HepG2 (cell line): Measurements from ENCODE around the gene GINS2. TPM values are rescaled to one million over a fixed set of nuclear protein-coding genes. Genes with fewer than 3 reads are reported as not detected.

Experiments
- BCLAF1 ChIP-seq: fragments of 450-650 bp; IDR thresholded peaks from 2 replicates; pipeline ENCODE4 v1.6.1; 2017; ENCODE audit warnings: mild to moderate bottlenecking
- DNMT3B ChIP-seq: conservative IDR thresholded peaks from 2 replicates; pipeline ENCODE4 v1.6.1; 2016; ENCODE audit warnings: missing biosample characterization, control low read depth
- FOXA1 ChIP-seq, 2 experiments: fragments of 450-650 bp in 1 of 2; sonication (generic) in 1 of 2; formaldehyde crosslinking in 1 of 2; IDR thresholded peaks; 2 replicates each; pipeline versions ENCODE4 v1.4.0 to v1.6.1; 2016 to 2020; ENCODE audit warnings: missing genetic modification reagents in 1 of 2
- HNRNPH1 ChIP-seq: fragments of 200-400 bp; formaldehyde crosslinking; optimal IDR thresholded peaks from 2 replicates; pipeline ENCODE3; 2017; ENCODE audit warnings: mild to moderate bottlenecking, low read depth, low read length
- KMT2B ChIP-seq: IDR thresholded peaks from 2 replicates; pipeline ENCODE4 v1.6.1; 2016; ENCODE audit warnings: missing genetic modification reagents, missing compliant biosample characterization
- NR2F6 ChIP-seq, 2 experiments: IDR thresholded peaks; 2 replicates each; pipeline ENCODE4 v1.6.1; 2016; ENCODE audit warnings: antibody characterized with exemption in 1 of 2, mild to moderate bottlenecking in 1 of 2
- SRY ChIP-seq: sonication (generic); formaldehyde crosslinking; IDR thresholded peaks from 2 replicates; pipeline ENCODE4 v1.8.0; 2022; ENCODE audit warnings: mild to moderate bottlenecking, missing genetic modification reagents
- TFDP1 ChIP-seq: IDR thresholded peaks from 2 replicates; pipeline ENCODE4 v1.6.1; 2016; ENCODE audit warnings: missing compliant biosample characterization, missing genetic modification reagents, borderline replicate concordance
- ZFP37 ChIP-seq: sonication (generic); formaldehyde crosslinking; IDR thresholded peaks from 2 replicates; pipeline ENCODE4 v1.4.0; 2020; ENCODE audit warnings: missing genetic modification reagents, borderline replicate concordance
- ZNF281 ChIP-seq: sonication (generic); formaldehyde crosslinking; IDR thresholded peaks from 2 replicates; pipeline ENCODE4 v1.4.0; 2020; ENCODE audit warnings: missing genetic modification reagents, borderline replicate concordance
- ZNF350 ChIP-seq: sonication (generic); formaldehyde crosslinking; IDR thresholded peaks from 2 replicates; pipeline ENCODE4 v1.4.0; 2020; ENCODE audit warnings: mild to moderate bottlenecking, low read depth, missing genetic modification reagents, borderline replicate concordance
- ZNF841 ChIP-seq: sonication (generic); formaldehyde crosslinking; IDR thresholded peaks from 2 replicates; pipeline ENCODE4 v1.8.1; 2023; ENCODE audit warnings: missing genetic modification reagents, borderline replicate concordance
- polyA plus RNA-seq, 8 experiments: library from polyadenylated mRNA; depleted of rRNA in 3 of 8; stranded (reverse) in 7 of 8; unstranded in 1 of 8; fragments of >200 nt; fragmentation: Illumina TruSeq in 4 of 8; extraction: Trizol in 4 of 8; gene quantifications; 2 replicates each; pipeline versions ENCODE4 v1.2.1 to v1.2.3, GENCODE V29; 2011 to 2016; ENCODE audit warnings: low read depth in 4 of 8, missing spikeins in 1 of 8, mixed read lengths in 1 of 8; ENCODE audit not compliant: insufficient read depth in 1 of 8
- total RNA-seq, 5 experiments: library from RNA; depleted of rRNA; stranded (reverse); fragments of >200 nt; fragmentation: Illumina TruSeq; extraction: Trizol; gene quantifications; 2 replicates each; pipeline ENCODE4 v1.2.3, GENCODE V29; 2016; ENCODE audit warnings: low read depth in 1 of 5
- TF ChIP-seq, protein P1 (sequence below): sonication (generic); formaldehyde crosslinking; IDR thresholded peaks from 2 replicates; pipeline ENCODE4 v1.5.1; 2020; ENCODE audit warnings: mild to moderate bottlenecking, missing genetic modification reagents, moderate library complexity
- TF ChIP-seq, protein P2 (sequence below): sonication (generic); formaldehyde crosslinking; IDR thresholded peaks from 2 replicates; pipeline ENCODE4 v1.8.0; 2022; ENCODE audit warnings: mild to moderate bottlenecking, missing genetic modification reagents; ENCODE audit not compliant: insufficient replicate concordance

The GINS2 gene
- total and polyA plus RNA-seq, 2 of the 13 experiments (the other 11 are each of a cell fraction or from before 2014, with no cell fraction given), result 10.6 to 48.3 TPM

DNA sequence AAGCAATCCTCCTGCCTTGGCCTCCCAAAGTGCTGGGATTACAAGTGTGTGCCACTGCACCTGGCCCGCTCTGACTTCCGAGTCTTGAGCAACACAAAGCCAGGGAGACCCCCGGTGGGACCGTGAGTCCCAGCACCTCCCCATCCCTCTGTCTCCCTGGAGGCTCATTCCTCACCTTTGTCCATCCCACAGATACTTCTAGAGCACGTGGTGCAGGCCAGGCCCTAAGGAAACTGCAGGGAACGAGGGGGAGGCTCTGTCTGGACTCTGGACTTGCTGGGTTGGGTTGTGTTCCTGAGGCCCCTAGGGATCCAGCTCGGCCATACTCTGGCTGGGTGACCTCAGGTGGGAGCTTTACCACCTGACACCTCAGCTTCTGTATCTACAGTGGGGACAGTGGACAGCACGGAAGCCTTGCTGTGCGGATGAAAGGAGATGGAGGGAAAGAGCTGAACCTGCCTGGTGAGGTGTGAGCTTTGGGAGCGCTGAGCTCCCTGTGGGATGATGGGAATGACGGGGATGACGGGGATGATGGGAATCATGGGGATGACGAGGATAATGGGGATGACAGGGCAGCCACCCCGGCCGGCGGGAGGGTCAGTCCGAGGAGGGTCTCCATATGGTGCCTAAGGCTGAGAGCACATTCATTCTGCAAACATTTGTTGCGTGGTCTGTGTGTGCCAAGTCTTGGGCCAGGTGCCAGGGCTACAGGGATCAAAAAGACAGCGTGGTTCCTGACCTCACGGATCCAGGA is 35.5 kb upstream of the GINS2 start (continued):
- TF ChIP-seq TFDP1 (0 out of 2 replicates have a peak, but pooled peaks have one; percentile 15), HNRNPH1 (no peak), ZNF841 (CRISPR knock-in tag) (no peak), ZNF281 (no peak), DNMT3B (CRISPR knock-in tag) (no peak), KMT2B (no peak), FOXA1 (IDR thresholded peaks at IDR 0.05) (no peak), FOXA1 (CRISPR knock-in tag; IDR thresholded peaks at IDR 0.05) (no peak), SRY (CRISPR knock-in tag) (0 out of 2 replicates have a peak, but pooled peaks have one; percentile 12), BCLAF1 (no peak), ZFP37 (CRISPR knock-in tag) (no peak), ZNF350 (CRISPR knock-in tag) (peak; percentile 13; the same call in 1 of the 2 replicates), NR2F6 (IDR thresholded peaks at IDR 0.05) (no peak), NR2F6 (CRISPR knock-in tag; IDR thresholded peaks at IDR 0.05) (no peak)
- TF ChIP-seq, protein P1, sequence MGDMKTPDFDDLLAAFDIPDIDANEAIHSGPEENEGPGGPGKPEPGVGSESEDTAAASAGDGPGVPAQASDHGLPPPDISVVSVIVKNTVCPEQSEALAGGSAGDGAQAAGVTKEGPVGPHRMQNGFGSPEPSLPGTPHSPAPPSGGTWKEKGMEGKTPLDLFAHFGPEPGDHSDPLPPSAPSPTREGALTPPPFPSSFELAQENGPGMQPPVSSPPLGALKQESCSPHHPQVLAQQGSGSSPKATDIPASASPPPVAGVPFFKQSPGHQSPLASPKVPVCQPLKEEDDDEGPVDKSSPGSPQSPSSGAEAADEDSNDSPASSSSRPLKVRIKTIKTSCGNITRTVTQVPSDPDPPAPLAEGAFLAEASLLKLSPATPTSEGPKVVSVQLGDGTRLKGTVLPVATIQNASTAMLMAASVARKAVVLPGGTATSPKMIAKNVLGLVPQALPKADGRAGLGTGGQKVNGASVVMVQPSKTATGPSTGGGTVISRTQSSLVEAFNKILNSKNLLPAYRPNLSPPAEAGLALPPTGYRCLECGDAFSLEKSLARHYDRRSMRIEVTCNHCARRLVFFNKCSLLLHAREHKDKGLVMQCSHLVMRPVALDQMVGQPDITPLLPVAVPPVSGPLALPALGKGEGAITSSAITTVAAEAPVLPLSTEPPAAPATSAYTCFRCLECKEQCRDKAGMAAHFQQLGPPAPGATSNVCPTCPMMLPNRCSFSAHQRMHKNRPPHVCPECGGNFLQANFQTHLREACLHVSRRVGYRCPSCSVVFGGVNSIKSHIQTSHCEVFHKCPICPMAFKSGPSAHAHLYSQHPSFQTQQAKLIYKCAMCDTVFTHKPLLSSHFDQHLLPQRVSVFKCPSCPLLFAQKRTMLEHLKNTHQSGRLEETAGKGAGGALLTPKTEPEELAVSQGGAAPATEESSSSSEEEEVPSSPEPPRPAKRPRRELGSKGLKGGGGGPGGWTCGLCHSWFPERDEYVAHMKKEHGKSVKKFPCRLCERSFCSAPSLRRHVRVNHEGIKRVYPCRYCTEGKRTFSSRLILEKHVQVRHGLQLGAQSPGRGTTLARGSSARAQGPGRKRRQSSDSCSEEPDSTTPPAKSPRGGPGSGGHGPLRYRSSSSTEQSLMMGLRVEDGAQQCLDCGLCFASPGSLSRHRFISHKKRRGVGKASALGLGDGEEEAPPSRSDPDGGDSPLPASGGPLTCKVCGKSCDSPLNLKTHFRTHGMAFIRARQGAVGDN (CRISPR knock-in tag), result peak; percentile 78
- TF ChIP-seq, protein P2, sequence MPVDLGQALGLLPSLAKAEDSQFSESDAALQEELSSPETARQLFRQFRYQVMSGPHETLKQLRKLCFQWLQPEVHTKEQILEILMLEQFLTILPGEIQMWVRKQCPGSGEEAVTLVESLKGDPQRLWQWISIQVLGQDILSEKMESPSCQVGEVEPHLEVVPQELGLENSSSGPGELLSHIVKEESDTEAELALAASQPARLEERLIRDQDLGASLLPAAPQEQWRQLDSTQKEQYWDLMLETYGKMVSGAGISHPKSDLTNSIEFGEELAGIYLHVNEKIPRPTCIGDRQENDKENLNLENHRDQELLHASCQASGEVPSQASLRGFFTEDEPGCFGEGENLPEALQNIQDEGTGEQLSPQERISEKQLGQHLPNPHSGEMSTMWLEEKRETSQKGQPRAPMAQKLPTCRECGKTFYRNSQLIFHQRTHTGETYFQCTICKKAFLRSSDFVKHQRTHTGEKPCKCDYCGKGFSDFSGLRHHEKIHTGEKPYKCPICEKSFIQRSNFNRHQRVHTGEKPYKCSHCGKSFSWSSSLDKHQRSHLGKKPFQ (CRISPR knock-in tag), result no peak
